Suprapubic skin (tissue), 3 donors: Measurements from ENCODE around the gene NAV3.

Experiments
- EP300 ChIP-seq: sonication (generic); formaldehyde crosslinking; IDR thresholded peaks from one replicate; pipeline ENCODE4 v1.6.1; 2017; ENCODE audit warnings: antibody characterized with exemption
- POLR2A ChIP-seq, 2 donors: fragments of 450-650 bp; IDR thresholded peaks; one replicate each; pipeline ENCODE4 v1.6.1; 2017; ENCODE audit warnings: antibody characterized with exemption in 2 of 2, mild to moderate bottlenecking in 2 of 2, moderate library complexity in 2 of 2
- TF ChIP-seq, protein P1 (sequence below), 2 donors: fragments of 200-600 bp in 1 of 2; fragments of 450-650 bp in 1 of 2; sonication (generic) in 1 of 2; IDR thresholded peaks; one replicate each; pipeline ENCODE4 v1.5.1; 2016 to 2019; ENCODE audit warnings: antibody characterized with exemption in 2 of 2, mild to moderate bottlenecking in 1 of 2, moderate library complexity in 1 of 2

DNA sequence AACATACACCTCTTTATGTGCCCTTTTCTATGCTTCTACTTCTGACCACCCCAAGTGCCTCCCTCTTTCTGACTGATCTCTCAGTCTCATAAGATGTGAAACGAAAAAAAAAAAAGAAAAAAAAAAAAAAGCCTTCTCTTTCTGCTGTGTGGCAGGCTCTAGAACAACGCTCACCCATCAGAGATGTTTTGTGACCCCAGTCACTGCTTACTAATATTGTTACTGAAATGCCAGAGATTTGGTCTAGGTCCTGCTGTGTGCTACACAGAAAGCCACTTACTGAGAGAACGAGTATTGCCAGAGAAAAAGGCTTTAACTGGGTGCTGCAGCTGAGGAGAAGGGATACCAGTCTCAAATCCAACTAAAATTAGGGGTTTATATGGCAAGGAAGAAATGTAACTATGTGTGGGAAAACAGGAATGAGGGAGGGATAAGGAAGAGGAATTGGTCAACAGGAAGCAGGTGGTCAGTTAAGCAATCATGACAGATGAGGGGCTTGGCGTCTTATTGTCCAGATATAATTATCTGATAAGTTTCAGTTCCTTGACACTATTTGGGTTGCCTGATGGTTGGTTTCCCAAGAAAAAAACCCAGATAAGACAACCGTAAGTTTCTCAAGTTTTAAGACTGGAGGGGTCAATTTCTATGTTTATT lies 149.0 kb downstream of the NAV3 start:
- TF ChIP-seq, protein P1, sequence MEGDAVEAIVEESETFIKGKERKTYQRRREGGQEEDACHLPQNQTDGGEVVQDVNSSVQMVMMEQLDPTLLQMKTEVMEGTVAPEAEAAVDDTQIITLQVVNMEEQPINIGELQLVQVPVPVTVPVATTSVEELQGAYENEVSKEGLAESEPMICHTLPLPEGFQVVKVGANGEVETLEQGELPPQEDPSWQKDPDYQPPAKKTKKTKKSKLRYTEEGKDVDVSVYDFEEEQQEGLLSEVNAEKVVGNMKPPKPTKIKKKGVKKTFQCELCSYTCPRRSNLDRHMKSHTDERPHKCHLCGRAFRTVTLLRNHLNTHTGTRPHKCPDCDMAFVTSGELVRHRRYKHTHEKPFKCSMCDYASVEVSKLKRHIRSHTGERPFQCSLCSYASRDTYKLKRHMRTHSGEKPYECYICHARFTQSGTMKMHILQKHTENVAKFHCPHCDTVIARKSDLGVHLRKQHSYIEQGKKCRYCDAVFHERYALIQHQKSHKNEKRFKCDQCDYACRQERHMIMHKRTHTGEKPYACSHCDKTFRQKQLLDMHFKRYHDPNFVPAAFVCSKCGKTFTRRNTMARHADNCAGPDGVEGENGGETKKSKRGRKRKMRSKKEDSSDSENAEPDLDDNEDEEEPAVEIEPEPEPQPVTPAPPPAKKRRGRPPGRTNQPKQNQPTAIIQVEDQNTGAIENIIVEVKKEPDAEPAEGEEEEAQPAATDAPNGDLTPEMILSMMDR (IDR thresholded peaks at IDR 0.05), result no peak
- TF ChIP-seq POLR2A (IDR thresholded peaks at IDR 0.05) (no peak), EP300 (no peak)
